Left lobe of liver (tissue), 2 donors: ENCODE results near the gene PJA1. TPM values are rescaled to one million over a fixed set of nuclear protein-coding genes. Genes with fewer than 3 reads are reported as not detected.

Source experiments
- ATAC-seq: fragments of 200-7000 bp; cut with Tn5 transposase; one replicate; pipeline ENCODE4 v1.9.1; 2020; ENCODE audit warnings: mild to moderate bottlenecking, moderate library complexity
- DNase-seq: peaks from one replicate; pipeline ENCODE4 v3.0.0-alpha.2; 2020; ENCODE audit warnings: low spot score
- total RNA-seq: library from RNA; stranded (reverse); gene quantifications from one replicate; pipeline ENCODE4 v1.2.1, GENCODE V29; 2021
- donor health status: DM: no; HTN: no; CAD: no; lungs with moderate emphysema.
- donor health status: DM: no; HTN: yes; CAD: no.

The PJA1 gene
- total RNA-seq, 1 donor from 2014 or later, result 4.9 TPM

DNA sequence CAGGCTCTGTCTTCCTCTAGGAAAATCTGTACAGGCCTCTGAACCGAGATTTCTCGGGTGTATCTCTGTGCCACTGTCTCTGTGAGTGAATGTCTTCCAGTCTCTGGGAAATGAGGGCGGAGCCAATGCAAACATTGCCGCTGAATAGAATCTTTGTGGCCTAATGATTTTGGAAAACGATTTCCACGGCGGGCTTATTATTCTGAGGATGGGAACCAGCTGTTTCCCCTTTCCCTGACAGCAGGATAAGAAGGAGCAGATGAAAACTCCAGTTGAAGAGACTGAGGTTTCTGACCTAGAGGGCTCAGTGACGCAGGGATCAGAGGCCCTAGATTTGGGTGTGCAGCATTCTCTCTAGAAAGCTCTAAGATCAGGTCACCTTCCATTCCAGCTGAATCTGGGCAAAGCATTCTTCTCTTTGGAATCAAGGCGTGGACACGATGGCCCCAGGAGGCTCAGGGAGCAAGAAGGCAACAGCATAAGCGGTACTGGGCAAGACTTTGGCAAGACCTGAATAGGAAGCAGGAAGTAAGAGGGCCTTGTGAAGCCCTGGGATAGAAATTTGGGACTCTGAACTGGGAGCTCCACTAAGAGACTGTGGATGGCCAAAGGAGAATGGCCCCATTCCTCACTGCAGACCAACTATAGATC lies 47.3 kb downstream of the PJA1 start:
- ATAC-seq (no peak), DNase-seq (no peak)

DNA sequence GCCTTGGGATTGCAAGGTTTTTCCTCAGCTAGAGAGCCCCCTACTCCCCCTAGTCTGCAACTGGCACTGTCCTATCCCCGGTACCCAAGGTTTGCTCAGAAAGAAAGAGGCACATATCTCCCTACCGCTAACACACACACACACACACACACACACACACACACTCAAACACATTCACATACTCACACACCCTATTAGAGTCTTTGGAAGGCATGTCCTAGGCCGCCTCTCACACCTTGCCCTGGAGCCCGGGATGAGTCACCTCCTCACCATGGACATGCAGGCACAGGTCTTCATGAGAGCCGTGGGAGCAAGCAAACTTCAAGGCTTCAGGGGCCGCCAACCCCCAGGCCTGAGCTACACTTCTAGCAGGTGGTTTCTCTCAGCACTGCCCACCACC lies 49.2 kb downstream of the PJA1 start:
- no peak for DNase-seq
- ATAC-seq, result no peak

DNA sequence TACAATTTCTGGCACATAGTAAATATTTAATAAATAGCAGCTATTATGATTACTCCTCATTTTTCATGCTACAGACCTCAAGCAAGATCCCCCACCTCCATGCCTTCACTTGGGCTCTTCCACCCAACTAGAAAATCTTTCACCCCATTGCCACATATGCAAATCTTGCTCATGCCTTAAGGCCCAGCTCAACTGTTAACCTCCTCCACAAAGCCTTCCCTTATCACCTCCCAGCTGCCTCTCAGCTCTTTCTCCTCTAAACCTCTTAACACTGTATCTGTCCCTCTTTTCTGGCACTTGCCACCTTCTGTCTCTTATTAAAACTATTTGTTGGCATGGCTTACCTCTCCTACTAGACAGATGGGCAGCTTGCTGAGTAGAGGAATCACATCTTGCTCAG lies 51.5 kb downstream of the PJA1 start:
- no peak for ATAC-seq
- DNase-seq, result no peak
